HCT116 (cell line): ENCODE data around the gene AARSD1. TPM values are rescaled to one million over a fixed set of nuclear protein-coding genes. Genes with fewer than 3 reads are reported as not detected.
"Not testable (repeated sequence)": the region's sequence is repeated elsewhere in the genome, so short reads cannot be mapped to it uniquely, and the experiment has no call there.

ENCODE experiments used
- ATAC-seq: fragments of 200-7000 bp; cut with Tn5 transposase; 2 replicates; pipeline ENCODE4 v1.9.1; 2020; ENCODE audit warnings: mild to moderate bottlenecking, moderate library complexity
- BruUV-seq: library from RNA; stranded (reverse); fragments of 400-500 nt; replicated peaks from 2 replicates; lab custom pipeline; 2021; lab: Mats Ljungman, UMichigan
- CTCF ChIA-PET: fragments of 300-600 bp; sonication (Branson Sonifier 250); formaldehyde crosslinking; loops from one replicate; lab custom pipeline; 2021; ENCODE audit warnings: antibody characterized with exemption; lab: Charles Lee
- POLR2A ChIA-PET: fragments of 300-600, 350-600 bp; sonication (Branson Sonifier 250); formaldehyde crosslinking; loops from one replicate; lab custom pipeline; 2021; ENCODE audit warnings: antibody characterized with exemption; lab: Charles Lee
- RAD21 ChIA-PET, 2 experiments: fragments of 300-600 bp; sonication (Branson Sonifier 250); formaldehyde crosslinking; loops; one replicate each; lab custom pipeline; 2023; ENCODE audit warnings: low total read pairs in 2 of 2; ENCODE audit not compliant: uncharacterized antibody in 2 of 2, unreplicated experiment in 2 of 2, low non-redundant PET in 1 of 2; lab: Charles Lee
- DNase-seq: peaks from one replicate; pipeline ENCODE4 v3.0.0-alpha.2; 2010; ENCODE audit warnings: low read depth, low spot score
- H2AFZ ChIP-seq: fragments of 200-600 bp; shearing (Covaris generic), sonication (generic); 2 replicates; pipeline ENCODE4 v1.6.1; 2017; ENCODE audit warnings: low read depth, mixed run types, mixed read lengths, antibody characterized with exemption, low read length; ENCODE audit not compliant: poor library complexity, severe bottlenecking
- H3K27ac ChIP-seq: 2 replicates; pipeline ENCODE4 v1.5.1; 2012; ENCODE audit warnings: low read depth, low read length
- H3K27me3 ChIP-seq: fragments of 200-600 bp; sonication (generic); 2 replicates; pipeline ENCODE4 v1.6.1; 2016; ENCODE audit warnings: mixed run types, low read length, mixed read lengths; ENCODE audit not compliant: insufficient read depth
- H3K36me3 ChIP-seq, 2 experiments: fragments of 200-500 bp in 1 of 2; fragments of 200-600 bp in 1 of 2; sonication (Bioruptor generic) in 1 of 2; sonication (generic) in 1 of 2; 2 replicates each; pipeline versions ENCODE4 v1.5.1 to v1.6.1; 2014 to 2016; ENCODE audit warnings: low read length in 2 of 2, inconsistent platforms in 1 of 2, mixed read lengths in 1 of 2, mixed run types in 1 of 2; ENCODE audit not compliant: insufficient read depth in 2 of 2, control insufficient read depth in 1 of 2
- H3K4me1 ChIP-seq, 2 experiments: fragments of 200-600 bp in 1 of 2; sonication (generic) in 1 of 2; 2 replicates each; pipeline versions ENCODE4 v1.5.1 to v1.6.1; 2012 to 2017; ENCODE audit warnings: low read length in 2 of 2, inconsistent platforms in 1 of 2, mild to moderate bottlenecking in 1 of 2, mixed read lengths in 1 of 2, mixed run types in 1 of 2, moderate library complexity in 1 of 2; ENCODE audit not compliant: insufficient read depth in 2 of 2, control insufficient read depth in 1 of 2
- H3K4me2 ChIP-seq: fragments of 200-600 bp; sonication (generic); 2 replicates; pipeline ENCODE4 v1.6.1; 2017; ENCODE audit warnings: mixed run types, low read length, mixed read lengths
- H3K4me3 ChIP-seq, 2 experiments: fragments of 200-600 bp in 1 of 2; sonication (generic) in 1 of 2; replicated peaks in 1 of 2; 2 replicates each; pipeline ENCODE4 v1.5.1; 2011 to 2016; ENCODE audit warnings: low read length in 2 of 2, control low read depth in 1 of 2, low read depth in 1 of 2, mild to moderate bottlenecking in 1 of 2, mixed read lengths in 1 of 2, mixed run types in 1 of 2
- H3K79me2 ChIP-seq: fragments of 200-600 bp; sonication (generic); 2 replicates; pipeline ENCODE4 v1.6.1; 2017; ENCODE audit warnings: mild to moderate bottlenecking, mixed run types, low read length, moderate library complexity, mixed read lengths; ENCODE audit not compliant: insufficient read depth
- H3K9ac ChIP-seq: fragments of 200-600 bp; sonication (generic); 2 replicates; pipeline ENCODE4 v1.6.1; 2016; ENCODE audit warnings: low read length, mixed read lengths
- H3K9me2 ChIP-seq: fragments of 200-600 bp; sonication (generic), shearing (Covaris generic); 2 replicates; pipeline ENCODE4 v1.6.1; 2017; ENCODE audit warnings: mixed run types, mild to moderate bottlenecking, moderate library complexity; ENCODE audit not compliant: insufficient read depth
- H3K9me3 ChIP-seq, 2 experiments: fragments of 200-500 bp in 1 of 2; fragments of 200-600 bp in 1 of 2; sonication (Bioruptor generic) in 1 of 2; sonication (generic) in 1 of 2; 2 replicates each; pipeline ENCODE4 v1.6.1; 2014 to 2017; ENCODE audit warnings: low read length in 2 of 2, mixed read lengths in 2 of 2, inconsistent platforms in 1 of 2, low read depth in 1 of 2, mild to moderate bottlenecking in 1 of 2, mixed run types in 1 of 2, moderate library complexity in 1 of 2; ENCODE audit not compliant: control insufficient read depth in 1 of 2, insufficient read depth in 1 of 2
- H4K20me1 ChIP-seq: fragments of 200-600 bp; sonication (generic), shearing (Covaris generic); 2 replicates; pipeline ENCODE4 v1.6.1; 2017; ENCODE audit warnings: mixed run types, mild to moderate bottlenecking, moderate library complexity; ENCODE audit not compliant: insufficient read depth
- ATF3 ChIP-seq: IDR thresholded peaks from 2 replicates; pipeline ENCODE4 v1.6.1; 2012
- CEBPB ChIP-seq: IDR thresholded peaks from 2 replicates; pipeline ENCODE4 v1.6.1; 2012; ENCODE audit warnings: low read depth
- ELF1 ChIP-seq: IDR thresholded peaks from 2 replicates; pipeline ENCODE4 v1.6.1; 2012; ENCODE audit warnings: low read depth, borderline replicate concordance
- EZH2 ChIP-seq: fragments of 200-600 bp; sonication (generic); IDR thresholded peaks from 2 replicates; pipeline ENCODE4 v1.6.1; 2017; ENCODE audit warnings: antibody characterized with exemption, mixed run types
- FOSL1 ChIP-seq: IDR thresholded peaks from 2 replicates; pipeline ENCODE4 v1.6.1; 2012; ENCODE audit warnings: low read depth
- MAX ChIP-seq: IDR thresholded peaks from 2 replicates; pipeline ENCODE4 v1.6.1; 2012
- RAD21 ChIP-seq: IDR thresholded peaks from 2 replicates; pipeline ENCODE4 v1.6.1; 2012; ENCODE audit warnings: low read depth, mild to moderate bottlenecking
- TCF7L2 ChIP-seq: IDR thresholded peaks from 2 replicates; pipeline ENCODE4 v1.7.0; 2011; ENCODE audit warnings: borderline replicate concordance, inconsistent platforms; ENCODE audit not compliant: insufficient read depth, insufficient read length; ENCODE audit errors: extremely low read depth
- ZBTB33 ChIP-seq: IDR thresholded peaks from 2 replicates; pipeline ENCODE4 v1.6.1; 2011; ENCODE audit warnings: mild to moderate bottlenecking, low read length, moderate library complexity; ENCODE audit not compliant: insufficient replicate concordance; ENCODE audit errors: extremely low read depth
- ZFX ChIP-seq: fragments of 450-650 bp; IDR thresholded peaks from 2 replicates; pipeline ENCODE4 v1.6.1; 2017
- ZNF274 ChIP-seq: fragments of 200-500 bp; sonication (Bioruptor generic); IDR thresholded peaks from 2 replicates; pipeline ENCODE4 v1.6.1; 2014; ENCODE audit warnings: mild to moderate bottlenecking, low read depth, low read length, inconsistent platforms
- intact Hi-C: fragments of 100-400 bp; cut with micrococcal nuclease; formaldehyde crosslinking; loops from 2 replicates; pipeline ENCODE4 v1.10.0; 2022
- total RNA-seq: library from RNA; stranded (reverse); gene quantifications from one replicate; pipeline ENCODE4 v1.2.1, GENCODE V29; 2021; ENCODE audit not compliant: unreplicated experiment
- TF ChIP-seq, protein P1 (sequence below), 3 experiments: fragments of 200-600 bp in 1 of 3; sonication (generic) in 1 of 3; IDR thresholded peaks in 2 of 3; conservative IDR thresholded peaks in 1 of 3; 2 replicates each; pipeline ENCODE4 v1.5.1; 2012 to 2017; ENCODE audit warnings: low read depth in 2 of 3, low read length in 2 of 3, antibody characterized with exemption in 1 of 3, borderline replicate concordance in 1 of 3, control low read depth in 1 of 3, mild to moderate bottlenecking in 1 of 3, mixed read lengths in 1 of 3, mixed run types in 1 of 3, moderate library complexity in 1 of 3; ENCODE audit not compliant: insufficient read depth in 1 of 3

AARSD1 gene
- total RNA-seq, 1 experiment from 2014 or later: 65.9 TPM

- TF ChIP-seq, protein P1, sequence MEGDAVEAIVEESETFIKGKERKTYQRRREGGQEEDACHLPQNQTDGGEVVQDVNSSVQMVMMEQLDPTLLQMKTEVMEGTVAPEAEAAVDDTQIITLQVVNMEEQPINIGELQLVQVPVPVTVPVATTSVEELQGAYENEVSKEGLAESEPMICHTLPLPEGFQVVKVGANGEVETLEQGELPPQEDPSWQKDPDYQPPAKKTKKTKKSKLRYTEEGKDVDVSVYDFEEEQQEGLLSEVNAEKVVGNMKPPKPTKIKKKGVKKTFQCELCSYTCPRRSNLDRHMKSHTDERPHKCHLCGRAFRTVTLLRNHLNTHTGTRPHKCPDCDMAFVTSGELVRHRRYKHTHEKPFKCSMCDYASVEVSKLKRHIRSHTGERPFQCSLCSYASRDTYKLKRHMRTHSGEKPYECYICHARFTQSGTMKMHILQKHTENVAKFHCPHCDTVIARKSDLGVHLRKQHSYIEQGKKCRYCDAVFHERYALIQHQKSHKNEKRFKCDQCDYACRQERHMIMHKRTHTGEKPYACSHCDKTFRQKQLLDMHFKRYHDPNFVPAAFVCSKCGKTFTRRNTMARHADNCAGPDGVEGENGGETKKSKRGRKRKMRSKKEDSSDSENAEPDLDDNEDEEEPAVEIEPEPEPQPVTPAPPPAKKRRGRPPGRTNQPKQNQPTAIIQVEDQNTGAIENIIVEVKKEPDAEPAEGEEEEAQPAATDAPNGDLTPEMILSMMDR (IDR thresholded peaks at IDR 0.05 in 2 of 3, conservative IDR thresholded peaks at IDR 0.05 in 1 of 3; ENCODE audit: borderline replicate concordance in 1 of 3, insufficient read depth in 1 of 3, low read depth in 2 of 3, low read length in 2 of 3): peak in 2 of 3 experiments; percentile 23 to 31; a peak in 2 of 6 replicates
- no peak for TF ChIP-seq ZFX
Observed at GRCh38 chr17:43003542-43004172, 39.4 kb upstream of the AARSD1 start (continued).

- H2AFZ ChIP-seq, DNase-seq, ATAC-seq, H4K20me1 ChIP-seq, H3K27me3 ChIP-seq, H3K4me3 ChIP-seq, intact Hi-C loops, RAD21 ChIA-PET, H3K9me2 ChIP-seq, CTCF ChIA-PET, BruUV-seq, H3K9me3 ChIP-seq, POLR2A ChIA-PET, H3K9ac ChIP-seq: not testable (repeated sequence)
- peaks cover 14 to 32% of the 10 kb centered on the region in 2 experiments for H3K36me3 ChIP-seq
- peak overlapping the region; percentile 25; the same call in 1 of the 2 replicates for H3K4me2 ChIP-seq
- peaks cover 13 to 73% of the 10 kb centered on the region in 2 experiments for H3K4me1 ChIP-seq
- H3K79me2 ChIP-seq: peaks cover 41% of the 10 kb centered on the region
- H3K27ac ChIP-seq: peak overlapping the region; percentile 55
Observed at GRCh38 chr17:43000894-43001293, 36.6 kb upstream of the AARSD1 start.

DNA sequence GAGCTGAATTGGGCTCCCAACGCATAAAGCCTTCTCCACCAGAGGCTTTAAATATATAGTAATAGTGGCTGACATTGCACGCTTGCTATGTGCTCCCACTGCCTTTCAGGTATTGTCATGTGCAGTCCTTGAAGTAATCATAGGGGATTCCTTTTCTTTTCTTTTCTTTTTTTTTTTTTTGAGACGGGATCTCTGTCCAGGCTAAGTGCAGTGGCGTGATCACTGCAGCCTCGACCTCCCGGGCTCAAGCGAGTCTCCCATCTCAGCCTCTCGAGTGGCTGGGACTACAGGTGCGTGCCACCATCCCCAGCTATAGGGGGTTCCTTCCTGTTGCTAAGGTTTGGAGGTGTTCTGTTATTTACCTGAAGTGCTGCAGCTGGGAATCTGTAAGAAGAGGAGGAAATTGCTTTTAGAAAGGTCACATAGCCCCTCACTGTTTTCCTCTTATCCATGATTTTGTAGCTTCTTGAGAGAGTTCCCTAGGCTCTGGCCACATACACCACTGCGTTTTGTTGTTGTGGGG lies 34.8 kb upstream of the AARSD1 start:
- CTCF ChIA-PET: interaction anchor here (1.7 kb wide), 1 partner anchor 25 kb away, joined by 12 read pairs; the partner anchor contains the start of gene RND2
- Histone ChIP-seq H3K4me1 (peaks cover 13 to 56% of the 10 kb centered on the region in 2 experiments), H3K4me2 (peak overlapping the region; percentile 98), H3K9ac (peak overlapping the region; percentile 99), H3K79me2 (peaks cover 41% of the 10 kb centered on the region), H3K27ac (peak overlapping the region; percentile 92), H4K20me1 (no peaks in the 10 kb centered on the region), H3K4me3 (peak overlapping the region; percentile 97 to 99), H3K27me3 (no peaks in the 10 kb centered on the region), H3K9me2 (no peaks in the 10 kb centered on the region), H3K9me3 (no peaks in the 10 kb centered on the region), H3K36me3 (peaks cover 14 to 32% of the 10 kb centered on the region in 2 experiments), H2AFZ (no peak overlapping the region)
- no TSS peak for BruUV-seq
- RAD21 ChIA-PET: no interaction called here
- intact Hi-C loops: no loop called here
- POLR2A ChIA-PET: interaction anchor here (1.4 to 2.4 kb wide), 4 partner anchors 9 to 369 kb away, joined by 4 to 38 read pairs (median 13); partner anchors contain the start of genes BECN1, IFI35, RND2 and VAT1
- DNase-seq (no peak), ATAC-seq (no peak)
- TF ChIP-seq EZH2 (no peak), FOSL1 (no peak), RAD21 (no peak), ATF3 (no peak), ZBTB33 (no peak), ZFX (no peak), TCF7L2 (no peak), ZNF274 (no peak), ELF1 (no peak), CEBPB (no peak), MAX (no peak)
